Measurements from ENCODE around the gene RASSF3.
A peak's percentile ranks its signal among the peaks of the same experiment; 100 is the strongest.

Gene RASSF3

GRCh38 chr12:64633011-64633939 lies 23.0 kb downstream of the RASSF3 start:
- H3K27me3 ChIP-seq (ENCODE audit: insufficient read depth, poor library complexity, severe bottlenecking) = no peaks in the 10 kb centered on the region
- peak in 1 of 2 experiments; percentile 34 for DNase-seq (ENCODE audit: low read depth in 1 of 2, low spot score in 1 of 2)
- H3K4me3 ChIP-seq (replicated peaks; ENCODE audit: insufficient read depth, low read length) = no peak overlapping the region
- TF ChIP-seq CTCF (IDR thresholded peaks at IDR 0.05; ENCODE audit: insufficient read depth, low read length) (no peak), SPI1 (IDR thresholded peaks at IDR 0.05; ENCODE audit: borderline replicate concordance, low read depth) (peak; percentile 34; the same call in 1 of the 2 replicates), REST (IDR thresholded peaks at IDR 0.05; ENCODE audit: insufficient replicate concordance, low read depth) (no peak), GABPA (IDR thresholded peaks at IDR 0.05; ENCODE audit: low read depth) (no peak), POLR2AphosphoS5 (IDR thresholded peaks at IDR 0.05; ENCODE audit: low read depth) (no peak)
- no peak overlapping the region; the same call in 1 of the 2 replicates for H3K27ac ChIP-seq (replicated peaks)

DNA sequence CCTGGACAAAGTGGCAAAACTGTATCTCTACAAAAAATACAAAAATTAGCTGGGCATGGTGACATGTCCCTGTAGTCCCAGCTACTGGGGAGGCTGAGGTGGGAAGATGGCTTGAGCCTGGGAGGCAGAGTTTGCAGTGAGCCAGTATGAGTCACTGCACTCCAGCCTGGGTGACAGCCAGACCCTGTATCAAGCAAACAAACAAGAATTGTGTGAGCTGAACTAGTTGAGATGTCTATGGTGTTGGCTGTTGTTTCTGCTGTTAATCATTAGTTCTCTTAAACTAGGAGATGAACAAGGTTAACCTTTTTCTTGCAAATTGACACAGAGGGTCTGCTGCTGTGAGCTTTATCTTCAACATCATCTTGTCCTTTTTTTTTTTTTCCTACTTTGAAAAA lies 23.6 kb downstream of the RASSF3 start:
- Histone ChIP-seq H3K27ac (replicated peaks) (no peak overlapping the region; the same call in 1 of the 2 replicates), H3K27me3 (ENCODE audit: insufficient read depth, poor library complexity, severe bottlenecking) (no peaks in the 10 kb centered on the region), H3K4me3 (replicated peaks; ENCODE audit: insufficient read depth, low read length) (no peak overlapping the region)
- DNase-seq (ENCODE audit: low read depth in 1 of 2, low spot score in 1 of 2) = no peak
- no peak for TF ChIP-seq CTCF (IDR thresholded peaks at IDR 0.05; ENCODE audit: insufficient read depth, low read length)
- no peak for TF ChIP-seq REST (IDR thresholded peaks at IDR 0.05; ENCODE audit: insufficient replicate concordance, low read depth)
- no peak for TF ChIP-seq POLR2AphosphoS5 (IDR thresholded peaks at IDR 0.05; ENCODE audit: low read depth)
- no peak for TF ChIP-seq SPI1 (IDR thresholded peaks at IDR 0.05; ENCODE audit: borderline replicate concordance, low read depth)
- TF ChIP-seq GABPA (IDR thresholded peaks at IDR 0.05; ENCODE audit: low read depth) = no peak

GRCh38 chr12:64634508-64635092 lies 24.3 kb downstream of the RASSF3 start:
- H3K27ac ChIP-seq (replicated peaks) = no peak overlapping the region
- no peaks in the 10 kb centered on the region for H3K27me3 ChIP-seq (ENCODE audit: insufficient read depth, poor library complexity, severe bottlenecking)
- DNase-seq (ENCODE audit: low read depth in 1 of 2, low spot score in 1 of 2) = no peak
- H3K4me3 ChIP-seq (replicated peaks; ENCODE audit: insufficient read depth, low read length) = no peak overlapping the region
- TF ChIP-seq GABPA (IDR thresholded peaks at IDR 0.05; ENCODE audit: low read depth) (no peak), CTCF (IDR thresholded peaks at IDR 0.05; ENCODE audit: insufficient read depth, low read length) (no peak), POLR2AphosphoS5 (IDR thresholded peaks at IDR 0.05; ENCODE audit: low read depth) (no peak), REST (IDR thresholded peaks at IDR 0.05; ENCODE audit: insufficient replicate concordance, low read depth) (no peak), SPI1 (IDR thresholded peaks at IDR 0.05; ENCODE audit: borderline replicate concordance, low read depth) (no peak)

All from HL-60 (cell line).